WTC11 (cell line): ENCODE data around the gene FCHSD2. TPM values are rescaled to one million over a fixed set of nuclear protein-coding genes. Genes with fewer than 3 reads are reported as not detected.

ENCODE experiments used
- ATAC-seq: fragments of 200-7000 bp; cut with Tn5 transposase; 2 replicates; pipeline ENCODE4 v1.10.0; 2021; ENCODE audit warnings: mild to moderate bottlenecking, moderate library complexity
- CTCF ChIA-PET: fragments of 300-600 bp; sonication (Branson Sonifier 250); formaldehyde crosslinking; loops from one replicate; lab custom pipeline; 2021; ENCODE audit warnings: antibody characterized with exemption; lab: Charles Lee
- POLR2A ChIA-PET: fragments of 350-600 bp; sonication (Branson Sonifier 250); formaldehyde crosslinking; loops from one replicate; lab custom pipeline; 2021; ENCODE audit warnings: antibody characterized with exemption; lab: Charles Lee
- DNase-seq: peaks from one replicate; pipeline ENCODE4 v3.0.0; 2021; ENCODE audit warnings: low spot score
- H3K27ac Mint-ChIP-seq: 2 replicates; pipeline ENCODE4 v1.8.0; 2021; ENCODE audit warnings: mixed read lengths
- H3K27me3 Mint-ChIP-seq: 2 replicates; pipeline ENCODE4 v1.8.0; 2021; ENCODE audit warnings: low read depth, mild to moderate bottlenecking, moderate library complexity, mixed read lengths
- H3K36me3 Mint-ChIP-seq: 2 replicates; pipeline ENCODE4 v1.8.0; 2021; ENCODE audit warnings: mixed read lengths
- H3K4me1 Mint-ChIP-seq: 2 replicates; pipeline ENCODE4 v1.8.0; 2022; ENCODE audit warnings: mixed read lengths
- H3K4me3 Mint-ChIP-seq: 2 replicates; pipeline ENCODE4 v1.8.0; 2021; ENCODE audit warnings: mild to moderate bottlenecking, moderate library complexity, mixed read lengths
- H3K9me3 Mint-ChIP-seq: 2 replicates; pipeline ENCODE4 v1.8.0; 2021; ENCODE audit warnings: mixed read lengths
- CBFB ChIP-seq: sonication (generic); formaldehyde crosslinking; IDR thresholded peaks from 2 replicates; pipeline ENCODE4 v1.8.1; 2022; ENCODE audit warnings: mild to moderate bottlenecking, low read depth, missing genetic modification reagents
- CTCF ChIP-seq: fragments of 200-600 bp; IDR thresholded peaks from 2 replicates; pipeline ENCODE4 v1.8.0; 2022; ENCODE audit warnings: antibody characterized with exemption
- FOXP1 ChIP-seq: sonication (generic); formaldehyde crosslinking; IDR thresholded peaks from 2 replicates; pipeline ENCODE4 v1.8.0; 2022; ENCODE audit warnings: missing genetic modification reagents, mild to moderate bottlenecking, moderate library complexity, borderline replicate concordance
- FOXP4 ChIP-seq: sonication (generic); formaldehyde crosslinking; IDR thresholded peaks from 2 replicates; pipeline ENCODE4 v1.8.0; 2022; ENCODE audit warnings: mild to moderate bottlenecking, missing genetic modification reagents
- GRHL2 ChIP-seq: fragments of 250-450 bp; sonication (Bioruptor Pico); IDR thresholded peaks from 2 replicates; pipeline ENCODE4 v1.8.0; 2022; ENCODE audit warnings: mild to moderate bottlenecking, moderate library complexity; ENCODE audit not compliant: insufficient replicate concordance, severe bottlenecking
- HMGA2 ChIP-seq: fragments of 250-450 bp; sonication (Bioruptor Pico); IDR thresholded peaks from 2 replicates; pipeline ENCODE4 v1.4.0; 2021; ENCODE audit warnings: mild to moderate bottlenecking, moderate library complexity
- IRF1 ChIP-seq: sonication (generic); formaldehyde crosslinking; IDR thresholded peaks from 2 replicates; pipeline ENCODE4 v1.8.0; 2023; ENCODE audit warnings: missing genetic modification reagents
- JUN ChIP-seq: sonication (generic); formaldehyde crosslinking; IDR thresholded peaks from 2 replicates; pipeline ENCODE4 v1.8.0; 2023; ENCODE audit warnings: mild to moderate bottlenecking, missing genetic modification reagents
- MLX ChIP-seq: sonication (generic); formaldehyde crosslinking; IDR thresholded peaks from 2 replicates; pipeline ENCODE4 v1.8.1; 2023; ENCODE audit warnings: mild to moderate bottlenecking, missing genetic modification reagents, moderate library complexity
- OVOL2 ChIP-seq: fragments of 250-450 bp; sonication (Bioruptor Pico); IDR thresholded peaks from 2 replicates; pipeline ENCODE4 v1.9.0; 2021; ENCODE audit warnings: mild to moderate bottlenecking, borderline replicate concordance
- PREB ChIP-seq: sonication (generic); formaldehyde crosslinking; IDR thresholded peaks from 2 replicates; pipeline ENCODE4 v1.8.1; 2022; ENCODE audit warnings: mild to moderate bottlenecking, missing genetic modification reagents, moderate library complexity, borderline replicate concordance
- SP1 ChIP-seq: sonication (generic); formaldehyde crosslinking; conservative IDR thresholded peaks from 2 replicates; pipeline ENCODE4 v1.8.1; 2022; ENCODE audit warnings: missing genetic modification reagents
- TEAD1 ChIP-seq: sonication (generic); formaldehyde crosslinking; IDR thresholded peaks from 2 replicates; pipeline ENCODE4 v1.8.0; 2022; ENCODE audit warnings: mild to moderate bottlenecking, missing genetic modification reagents
- TP53 ChIP-seq: sonication (generic); formaldehyde crosslinking; IDR thresholded peaks from 2 replicates; pipeline ENCODE4 v1.8.1; 2023; ENCODE audit warnings: mild to moderate bottlenecking, missing genetic modification reagents
- ZBTB21 ChIP-seq: sonication (generic); formaldehyde crosslinking; IDR thresholded peaks from 2 replicates; pipeline ENCODE4 v1.8.1; 2023; ENCODE audit warnings: mild to moderate bottlenecking, missing genetic modification reagents, borderline replicate concordance
- ZMAT4 ChIP-seq: fragments of 250-450 bp; sonication (Bioruptor Pico); IDR thresholded peaks from 2 replicates; pipeline ENCODE4 v1.9.0; 2021; ENCODE audit warnings: mild to moderate bottlenecking
- ZNF219 ChIP-seq: sonication (generic); formaldehyde crosslinking; IDR thresholded peaks from 2 replicates; pipeline ENCODE4 v1.8.0; 2023; ENCODE audit warnings: missing genetic modification reagents, mild to moderate bottlenecking, borderline replicate concordance
- ZNF232 ChIP-seq: sonication (generic); formaldehyde crosslinking; IDR thresholded peaks from 2 replicates; pipeline ENCODE4 v1.8.0; 2022; ENCODE audit warnings: mild to moderate bottlenecking, missing genetic modification reagents
- ZNF281 ChIP-seq: sonication (generic); formaldehyde crosslinking; IDR thresholded peaks from 2 replicates; pipeline ENCODE4 v1.8.0; 2023; ENCODE audit warnings: mild to moderate bottlenecking, missing genetic modification reagents
- ZNF396 ChIP-seq: fragments of 250-450 bp; sonication (Bioruptor Pico); IDR thresholded peaks from 2 replicates; pipeline ENCODE4 v1.8.0; 2021; ENCODE audit warnings: mild to moderate bottlenecking, moderate library complexity, borderline replicate concordance
- ZNF512 ChIP-seq: sonication (generic); formaldehyde crosslinking; IDR thresholded peaks from 2 replicates; pipeline ENCODE4 v1.8.1; 2022; ENCODE audit warnings: missing genetic modification reagents, borderline replicate concordance
- total RNA-seq: library from RNA; stranded (reverse); gene quantifications from 3 replicates; pipeline ENCODE4 v1.2.3, GENCODE V29; 2021

The FCHSD2 gene
- total RNA-seq, 1 experiment from 2014 or later: 10.1 TPM

GRCh38 chr11:72959998-72960731, 182.0 kb downstream of the FCHSD2 start (continued):
- TF ChIP-seq JUN (CRISPR knock-in tag): no peak
- TF ChIP-seq ZMAT4 (CRISPR knock-in tag): no peak
- TF ChIP-seq ZNF232 (CRISPR knock-in tag): no peak
- TF ChIP-seq CBFB (CRISPR knock-in tag): no peak
- TF ChIP-seq TP53: no peak
- TF ChIP-seq FOXP4 (CRISPR knock-in tag): no peak
- TF ChIP-seq ZNF512 (CRISPR knock-in tag): no peak
- TF ChIP-seq ZNF281 (CRISPR knock-in tag): no peak
- TF ChIP-seq MLX: no peak
- no peak for TF ChIP-seq ZBTB21
- no peak for TF ChIP-seq GRHL2 (CRISPR knock-in tag)
- TF ChIP-seq SP1 (CRISPR knock-in tag): no peak
- TF ChIP-seq HMGA2: no peak
- TF ChIP-seq, all 79 proteins: peak for 0

GRCh38 chr11:72958791-72959190, 183.3 kb downstream of the FCHSD2 start:
- POLR2A ChIA-PET: no interaction called here
- Mint-ChIP-seq H3K27ac (no peak overlapping the region), H3K9me3 (peaks cover 5% of the 10 kb centered on the region; the same call in 1 of the 2 replicates), H3K36me3 (no peaks in the 10 kb centered on the region), H3K4me3 (no peak overlapping the region), H3K27me3 (no peaks in the 10 kb centered on the region; the same call in 1 of the 2 replicates), H3K4me1 (no peaks in the 10 kb centered on the region)
- CTCF ChIA-PET: no interaction called here
- DNase-seq (no peak), ATAC-seq (no peak)
- TF ChIP-seq CTCF (no peak), ZNF219 (no peak), PREB (CRISPR knock-in tag) (no peak), OVOL2 (CRISPR knock-in tag) (no peak), JUN (CRISPR knock-in tag) (no peak), IRF1 (CRISPR knock-in tag) (no peak), ZNF512 (CRISPR knock-in tag) (no peak), ZNF396 (CRISPR knock-in tag) (no peak), TEAD1 (CRISPR knock-in tag) (no peak), CBFB (CRISPR knock-in tag) (no peak), FOXP1 (CRISPR knock-in tag) (no peak)
